GM23338 (cell line): Measurements from ENCODE around the gene CACNA1H. TPM values are rescaled to one million over a fixed set of nuclear protein-coding genes. Genes with fewer than 3 reads are reported as not detected.

Experiments used
- ATAC-seq: fragments of 200-7000 bp; cut with Tn5 transposase; 3 replicates; pipeline ENCODE4 v1.9.1; 2020
- DNase-seq: peaks from one replicate; pipeline ENCODE4 v3.0.0-alpha.2; 2015; ENCODE audit warnings: low spot score
- H2AFZ ChIP-seq: fragments of 200-600 bp; sonication (generic); 2 replicates; pipeline ENCODE4 v1.8.0; 2016; ENCODE audit warnings: antibody characterized with exemption, mild to moderate bottlenecking, moderate library complexity
- H3F3A ChIP-seq: fragments of 200-600 bp; sonication (generic); replicated peaks from 2 replicates; pipeline ENCODE4 v1.8.0; 2017; ENCODE audit warnings: antibody characterized with exemption, mixed run types, low read depth
- H3K27ac ChIP-seq: fragments of 200-600 bp; sonication (generic); 2 replicates; pipeline ENCODE4 v1.6.1; 2016; ENCODE audit warnings: low read depth
- H3K27me3 ChIP-seq: fragments of 200-600 bp; sonication (generic); 2 replicates; pipeline ENCODE4 v1.8.0; 2016; ENCODE audit warnings: mild to moderate bottlenecking, mixed run types, moderate library complexity; ENCODE audit not compliant: insufficient read depth
- H3K36me3 ChIP-seq: fragments of 200-600 bp; sonication (generic); 2 replicates; pipeline ENCODE4 v1.8.0; 2016; ENCODE audit warnings: mild to moderate bottlenecking; ENCODE audit not compliant: insufficient read depth
- H3K4me1 ChIP-seq: fragments of 200-600 bp; sonication (generic); 2 replicates; pipeline ENCODE4 v1.8.0; 2016; ENCODE audit warnings: mild to moderate bottlenecking, moderate library complexity; ENCODE audit not compliant: insufficient read depth
- H3K4me2 ChIP-seq: fragments of 200-600 bp; sonication (generic); 2 replicates; pipeline ENCODE4 v1.7.1; 2017; ENCODE audit warnings: mixed run types
- H3K4me3 ChIP-seq: fragments of 200-600 bp; sonication (generic); 2 replicates; pipeline ENCODE4 v1.6.1; 2016; ENCODE audit warnings: mixed run types
- H3K79me2 ChIP-seq: fragments of 200-600 bp; sonication (generic); replicated peaks from 2 replicates; pipeline ENCODE4 v1.8.0; 2017; ENCODE audit warnings: mild to moderate bottlenecking; ENCODE audit not compliant: insufficient read depth
- H3K9me2 ChIP-seq: fragments of 200-600 bp; sonication (generic); 2 replicates; pipeline ENCODE4 v1.8.0; 2017; ENCODE audit not compliant: insufficient read depth
- H4K20me1 ChIP-seq: fragments of 200-600 bp; sonication (generic); replicated peaks from 2 replicates; pipeline ENCODE4 v1.8.0; 2017; ENCODE audit warnings: mild to moderate bottlenecking; ENCODE audit not compliant: insufficient read depth
- H3K27ac Mint-ChIP-seq: 2 replicates; pipeline ENCODE4 v1.8.0; 2020; ENCODE audit warnings: inconsistent platforms, mild to moderate bottlenecking, moderate library complexity, mixed read lengths
- H3K27me3 Mint-ChIP-seq: 3 replicates; pipeline ENCODE4 v1.8.0; 2022; ENCODE audit warnings: low read depth, mild to moderate bottlenecking, moderate library complexity, mixed read lengths, inconsistent platforms; ENCODE audit not compliant: insufficient read depth, poor library complexity
- H3K36me3 Mint-ChIP-seq: 3 replicates; pipeline ENCODE4 v1.8.0; 2021; ENCODE audit warnings: low read depth, mild to moderate bottlenecking, inconsistent platforms, moderate library complexity, mixed read lengths
- H3K4me1 Mint-ChIP-seq: 3 replicates; pipeline ENCODE4 v1.8.0; 2020; ENCODE audit warnings: mild to moderate bottlenecking, inconsistent platforms, mixed read lengths
- H3K4me3 Mint-ChIP-seq: 3 replicates; pipeline ENCODE4 v1.8.0; 2021; ENCODE audit warnings: moderate library complexity, mild to moderate bottlenecking, inconsistent platforms, mixed read lengths
- H3K9me3 Mint-ChIP-seq: 3 replicates; pipeline ENCODE4 v1.8.0; 2020; ENCODE audit warnings: moderate library complexity, mild to moderate bottlenecking, inconsistent platforms, mixed read lengths
- CTCF ChIP-seq, 2 experiments: fragments of 200-600 bp in 1 of 2; sonication (generic) in 1 of 2; conservative IDR thresholded peaks; 2 replicates each; pipeline versions ENCODE4 v1.5.1 to v1.6.1; 2016 to 2017; ENCODE audit warnings: antibody characterized with exemption in 2 of 2, low read depth in 2 of 2, mild to moderate bottlenecking in 2 of 2, moderate library complexity in 1 of 2
- ETS1 ChIP-seq: IDR thresholded peaks from 2 replicates; pipeline ENCODE4 v1.6.1; 2016; ENCODE audit warnings: antibody characterized with exemption
- EZH2 ChIP-seq: fragments of 200-600 bp; sonication (generic); IDR thresholded peaks from one replicate; pipeline ENCODE4 v1.8.0; 2017; ENCODE audit warnings: antibody characterized with exemption, mild to moderate bottlenecking, low read depth; ENCODE audit not compliant: unreplicated experiment
- EZH2phosphoT487 ChIP-seq: fragments of 200-600 bp; sonication (generic); IDR thresholded peaks from one replicate; pipeline ENCODE4 v1.8.1; 2018; ENCODE audit warnings: antibody characterized with exemption; ENCODE audit not compliant: unreplicated experiment
- JUNB ChIP-seq: IDR thresholded peaks from one replicate; pipeline ENCODE4 v1.6.1; 2016; ENCODE audit warnings: antibody characterized with exemption; ENCODE audit not compliant: unreplicated experiment
- POLR2AphosphoS5 ChIP-seq: IDR thresholded peaks from 2 replicates; pipeline ENCODE4 v1.6.1; 2016; ENCODE audit warnings: antibody characterized with exemption, low read depth
- REST ChIP-seq: IDR thresholded peaks from one replicate; pipeline ENCODE4 v1.6.1; 2018; ENCODE audit warnings: antibody characterized with exemption; ENCODE audit not compliant: unreplicated experiment
- STAT1 ChIP-seq: IDR thresholded peaks from one replicate; pipeline ENCODE4 v1.6.1; 2016; ENCODE audit warnings: antibody characterized with exemption; ENCODE audit not compliant: unreplicated experiment
- ZNF114 ChIP-seq: fragments of 250-450 bp; sonication (Bioruptor Pico); IDR thresholded peaks from 2 replicates; pipeline ENCODE4 v1.5.0; 2020; ENCODE audit warnings: mild to moderate bottlenecking, moderate library complexity
- ZNF331 ChIP-seq: fragments of 250-450 bp; sonication (Bioruptor Pico); IDR thresholded peaks from 2 replicates; pipeline ENCODE4 v1.5.0; 2020; ENCODE audit warnings: low read depth, mild to moderate bottlenecking, moderate library complexity
- polyA plus RNA-seq: library from polyadenylated mRNA; unstranded; fragments of >200 nt; fragmentation: Nextera tagmentation; extraction: Ambion mirVana; gene quantifications from 2 replicates; pipeline ENCODE4 v1.2.1, GENCODE V29; 2016
- total RNA-seq: library from RNA; depleted of rRNA; stranded (reverse); fragments of >200 nt; shearing (Covaris generic); gene quantifications from 2 replicates; pipeline ENCODE4 v1.2.3, GENCODE V29; 2014

CACNA1H gene
- total and polyA plus RNA-seq, 2 experiments from 2014 or later: 3.5 to 43.3 TPM

- TF ChIP-seq REST (no peak), POLR2AphosphoS5 (no peak), ETS1 (no peak), STAT1 (no peak), CTCF (conservative IDR thresholded peaks at IDR 0.05; ENCODE audit: low read depth in 2 of 2) (no peak)
Observed at GRCh38 chr16:1124795-1125194, 28.1 kb upstream of the CACNA1H start (continued).

- no peaks in the 10 kb centered on the region for H3K9me3 Mint-ChIP-seq
- Histone ChIP-seq H3K27me3 (no peaks in the 10 kb centered on the region), H3K36me3 (no peaks in the 10 kb centered on the region), H3K4me3 (no peak overlapping the region), H3F3A (no peaks in the 10 kb centered on the region), H3K27ac (no peak overlapping the region), H3K9me2 (no peaks in the 10 kb centered on the region), H2AFZ (no peak overlapping the region), H3K4me1 (no peaks in the 10 kb centered on the region), H3K79me2 (no peaks in the 10 kb centered on the region), H4K20me1 (no peaks in the 10 kb centered on the region), H3K4me2 (no peak overlapping the region)
- peaks cover 1% of the 10 kb centered on the region for H3K27me3 Mint-ChIP-seq
- H3K4me3 Mint-ChIP-seq: no peak overlapping the region
- no peak overlapping the region for H3K27ac Mint-ChIP-seq
- no peak for DNase-seq
- ATAC-seq: peak; percentile 17; the same call in 2 of the 3 replicates
- no peaks in the 10 kb centered on the region for H3K4me1 Mint-ChIP-seq
- H3K36me3 Mint-ChIP-seq: no peaks in the 10 kb centered on the region
- TF ChIP-seq ETS1 (no peak), REST (no peak), CTCF (conservative IDR thresholded peaks at IDR 0.05; ENCODE audit: low read depth in 2 of 2) (no peak), JUNB (no peak), EZH2phosphoT487 (no peak), EZH2 (no peak), ZNF114 (CRISPR knock-in tag) (no peak), ZNF331 (CRISPR knock-in tag) (no peak)
Observed at GRCh38 chr16:1125471-1125870, 27.4 kb upstream of the CACNA1H start.
